ENCODE data around the gene SUOX. TPM values are rescaled to one million over a fixed set of nuclear protein-coding genes. Genes with fewer than 3 reads are reported as not detected.

SUOX gene
- total RNA-seq, 1 donor from 2014 or later = 5.4 TPM

DNA sequence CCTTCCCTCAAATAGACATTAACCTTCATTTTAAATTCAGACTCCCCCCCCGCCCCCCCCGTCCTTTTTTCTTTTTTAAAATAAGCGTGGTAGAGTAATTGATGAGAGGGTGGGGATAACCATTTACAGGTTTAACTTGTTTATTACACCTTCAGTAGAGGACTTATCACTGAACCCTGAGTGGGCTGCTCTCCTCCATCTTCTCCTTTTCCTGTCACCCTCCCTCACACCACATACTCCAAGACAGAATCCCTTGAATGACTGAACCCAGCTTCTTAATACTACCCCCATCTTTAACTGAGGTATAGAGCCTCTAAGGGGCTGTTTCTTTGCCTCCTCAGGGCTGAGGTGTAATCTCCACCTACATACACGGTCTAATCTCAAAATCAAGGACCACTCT lies 20.1 kb downstream of the SUOX start:
- Histone ChIP-seq H3K4me1 (peaks cover 12 to 14% of the 10 kb centered on the region in 2 donors), H3K36me3 (peaks cover 0 to 17% of the 10 kb centered on the region in 2 donors), H3K9me3 (no peaks in the 10 kb centered on the region), H3K4me3 (no peak overlapping the region), H3K27me3 (no peaks in the 10 kb centered on the region), H3K27ac (no peak overlapping the region)
- DNase-seq (ENCODE audit: low spot score in 2 of 2) = no peak
- intact Hi-C loops (cut with DNase I) = no loop called here
- TF ChIP-seq, protein P1, sequence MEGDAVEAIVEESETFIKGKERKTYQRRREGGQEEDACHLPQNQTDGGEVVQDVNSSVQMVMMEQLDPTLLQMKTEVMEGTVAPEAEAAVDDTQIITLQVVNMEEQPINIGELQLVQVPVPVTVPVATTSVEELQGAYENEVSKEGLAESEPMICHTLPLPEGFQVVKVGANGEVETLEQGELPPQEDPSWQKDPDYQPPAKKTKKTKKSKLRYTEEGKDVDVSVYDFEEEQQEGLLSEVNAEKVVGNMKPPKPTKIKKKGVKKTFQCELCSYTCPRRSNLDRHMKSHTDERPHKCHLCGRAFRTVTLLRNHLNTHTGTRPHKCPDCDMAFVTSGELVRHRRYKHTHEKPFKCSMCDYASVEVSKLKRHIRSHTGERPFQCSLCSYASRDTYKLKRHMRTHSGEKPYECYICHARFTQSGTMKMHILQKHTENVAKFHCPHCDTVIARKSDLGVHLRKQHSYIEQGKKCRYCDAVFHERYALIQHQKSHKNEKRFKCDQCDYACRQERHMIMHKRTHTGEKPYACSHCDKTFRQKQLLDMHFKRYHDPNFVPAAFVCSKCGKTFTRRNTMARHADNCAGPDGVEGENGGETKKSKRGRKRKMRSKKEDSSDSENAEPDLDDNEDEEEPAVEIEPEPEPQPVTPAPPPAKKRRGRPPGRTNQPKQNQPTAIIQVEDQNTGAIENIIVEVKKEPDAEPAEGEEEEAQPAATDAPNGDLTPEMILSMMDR (IDR thresholded peaks at IDR 0.05) = no peak

DNA sequence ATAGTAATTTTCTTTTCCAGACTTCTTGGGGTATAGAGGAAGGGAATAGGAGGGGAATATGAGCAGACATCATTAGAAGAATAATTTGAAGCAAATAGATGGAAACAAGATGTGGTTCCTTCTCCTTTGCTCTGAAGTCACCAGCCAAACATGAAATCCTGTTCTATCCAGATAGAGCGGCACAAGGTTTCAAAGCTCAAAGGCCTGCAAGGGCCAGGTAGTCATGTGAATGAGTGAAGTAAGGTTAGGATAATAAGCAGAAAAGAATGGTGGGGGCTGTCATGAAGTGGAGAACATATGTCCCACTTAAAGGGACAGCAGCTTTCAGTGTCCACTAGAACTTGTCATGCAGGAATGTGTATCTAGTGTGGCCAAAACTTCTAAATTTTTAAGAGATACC lies 21.3 kb downstream of the SUOX start:
- intact Hi-C loops (cut with DNase I) = no loop called here
- DNase-seq (ENCODE audit: low spot score in 2 of 2) = no peak
- Histone ChIP-seq H3K9me3 (no peaks in the 10 kb centered on the region), H3K4me1 (peaks cover 12 to 14% of the 10 kb centered on the region in 2 donors), H3K4me3 (no peak overlapping the region), H3K27ac (no peak overlapping the region), H3K27me3 (no peaks in the 10 kb centered on the region), H3K36me3 (peaks cover 0 to 14% of the 10 kb centered on the region in 2 donors)
- TF ChIP-seq, protein P1 (IDR thresholded peaks at IDR 0.05) = no peak

DNA sequence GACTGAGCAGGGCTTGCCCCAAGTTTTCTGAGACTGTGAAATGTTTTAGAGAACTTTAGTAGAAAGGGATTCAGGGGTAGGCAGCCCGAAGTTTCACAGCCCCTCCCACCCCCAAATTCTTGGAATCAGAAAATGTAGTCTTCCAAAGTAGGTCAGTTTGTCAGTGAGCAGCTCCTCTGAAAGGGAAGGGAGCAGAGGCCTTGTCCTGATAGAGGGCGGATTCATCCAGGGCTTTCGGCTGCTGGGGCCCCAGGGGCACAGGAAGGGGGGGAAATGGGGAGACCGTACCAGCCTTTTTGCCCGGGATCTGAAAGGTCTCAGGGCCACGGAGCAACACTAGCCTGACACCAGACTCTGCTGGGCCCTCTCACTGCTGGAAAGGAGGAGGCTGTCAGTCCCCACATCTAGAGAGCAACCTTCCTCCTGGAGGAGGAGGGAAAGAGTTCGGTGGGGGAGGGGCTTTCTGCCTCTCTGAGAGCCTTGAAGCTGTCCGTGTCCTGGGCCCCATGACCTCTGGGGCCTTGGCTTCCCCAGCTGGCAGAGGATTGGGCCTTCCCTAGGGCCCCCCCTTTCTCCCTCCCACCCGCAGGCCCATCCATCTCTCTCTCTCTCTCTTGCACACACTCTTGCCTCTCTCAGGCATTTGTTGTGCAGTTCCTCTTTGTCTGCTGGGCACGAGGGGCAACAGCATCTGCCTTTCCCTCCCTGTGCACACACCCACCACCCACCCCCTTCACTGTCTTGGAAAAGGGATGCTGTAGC lies 23.5 kb downstream of the SUOX start, which contains the start of gene IKZF4:
Gene IKZF4 (plus strand): TSS at position 621 of the 762 bp plus-strand sequence. CDS start 451 bp downstream, outside the sequence.
- DNase-seq (ENCODE audit: low spot score in 2 of 2) = no peak
- intact Hi-C loops (cut with DNase I) = no loop called here
- peaks cover 0 to 23% of the 10 kb centered on the region in 2 donors for H3K36me3 ChIP-seq
- H3K27me3 ChIP-seq = no peaks in the 10 kb centered on the region
- peaks cover 12 to 14% of the 10 kb centered on the region in 2 donors for H3K4me1 ChIP-seq
- H3K4me3 ChIP-seq = peak within 1 kb of the TSS; percentile 34 to 58
- peak within 1 kb of the TSS; percentile 67 to 72 for H3K27ac ChIP-seq
- TF ChIP-seq, protein P1 (IDR thresholded peaks at IDR 0.05) = no peak
- no peaks in the 10 kb centered on the region for H3K9me3 ChIP-seq

DNA sequence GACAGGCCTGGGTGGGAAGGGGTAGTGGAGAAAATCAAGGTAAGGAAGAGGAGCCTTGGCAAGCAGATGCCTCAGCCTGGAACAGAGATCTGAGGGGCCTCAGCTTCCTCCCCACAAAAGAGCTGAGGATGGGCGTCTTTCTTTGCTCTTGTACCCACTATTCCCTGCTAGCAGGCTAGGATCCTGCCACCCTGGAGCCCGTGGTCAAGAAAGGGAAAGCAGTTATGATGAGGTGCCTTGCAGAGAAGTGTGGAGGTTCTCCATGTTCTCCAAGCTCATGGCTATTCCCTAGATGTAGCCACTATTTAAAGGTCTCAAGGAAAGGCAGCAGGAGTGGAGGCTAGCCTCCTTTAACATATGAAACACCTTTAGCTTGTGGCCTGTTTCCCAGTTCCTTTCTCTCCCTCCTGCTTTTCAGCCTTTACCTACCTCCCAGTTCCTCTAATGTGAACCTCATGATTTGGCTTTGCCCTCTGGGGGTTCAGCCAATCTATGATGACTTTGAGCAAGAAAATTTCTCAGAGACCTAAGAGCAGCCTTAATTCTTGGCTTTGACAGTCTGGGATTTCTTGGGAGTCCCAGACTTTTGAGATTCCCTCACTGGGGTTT lies 24.9 kb downstream of the SUOX start:
- Histone ChIP-seq H3K27ac (peak overlapping the region; percentile 67 to 72), H3K4me1 (peaks cover 12 to 14% of the 10 kb centered on the region in 2 donors), H3K27me3 (no peaks in the 10 kb centered on the region), H3K36me3 (peaks cover 0 to 28% of the 10 kb centered on the region in 2 donors), H3K4me3 (peak overlapping the region in 1 of 2 donors; percentile 58), H3K9me3 (no peaks in the 10 kb centered on the region)
- intact Hi-C loops (cut with DNase I) = no loop called here
- DNase-seq (ENCODE audit: low spot score in 2 of 2) = no peak
- TF ChIP-seq, protein P1 (IDR thresholded peaks at IDR 0.05) = no peak

DNA sequence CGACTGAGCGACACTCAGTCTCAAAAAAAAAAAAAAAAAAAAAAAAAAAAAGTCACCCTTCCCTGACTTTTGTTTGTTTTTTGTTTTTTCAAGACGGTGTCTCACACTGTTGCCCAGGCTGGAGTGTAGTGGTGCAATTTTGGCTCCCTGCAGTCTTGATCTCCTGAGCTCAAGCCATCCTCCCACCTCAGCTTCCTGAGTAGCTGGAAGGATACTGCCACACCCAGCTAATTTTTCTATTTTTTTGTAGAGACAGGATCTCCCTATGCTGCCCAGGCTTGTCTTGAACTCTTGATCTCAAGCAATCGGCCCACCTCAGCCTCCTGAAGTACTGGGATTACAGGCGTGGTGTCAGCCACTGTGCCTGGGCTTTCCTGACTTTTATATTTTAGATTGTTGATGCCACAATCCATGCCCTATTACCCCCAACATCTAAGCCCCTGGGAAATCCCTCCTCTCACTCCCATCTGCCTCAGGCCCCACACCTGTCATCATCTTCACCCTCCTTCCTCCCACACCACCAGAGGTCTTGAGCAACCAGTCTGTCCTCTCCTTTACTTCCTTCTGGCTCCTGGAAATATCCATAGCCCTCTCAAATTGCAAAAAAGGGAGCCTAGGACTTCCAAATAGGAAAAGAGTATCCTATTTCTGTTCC lies 31.6 kb downstream of the SUOX start:
- TF ChIP-seq, protein P1 (IDR thresholded peaks at IDR 0.05) = no peak
- peaks cover 22 to 47% of the 10 kb centered on the region in 2 donors for H3K36me3 ChIP-seq
- intact Hi-C loops (cut with DNase I) = loop anchor here (1.0 kb wide), 1 partner anchor 32 kb away; no protein-coding TSS in a partner anchor

More for the DNA sequence above, 31.6 kb downstream of the SUOX start:
- no peaks in the 10 kb centered on the region for H3K4me1 ChIP-seq
- no peaks in the 10 kb centered on the region for H3K27me3 ChIP-seq
- no peaks in the 10 kb centered on the region for H3K9me3 ChIP-seq
- DNase-seq (ENCODE audit: low spot score in 2 of 2) = no peak
- H3K4me3 ChIP-seq = no peak overlapping the region
- H3K27ac ChIP-seq = no peak overlapping the region

Data from ascending aorta (tissue), 2 donors.